K562 (cell line): ENCODE data around the gene ZNRF2. TPM values are rescaled to one million over a fixed set of nuclear protein-coding genes. Genes with fewer than 3 reads are reported as not detected.

Source experiments
- ATAC-seq: fragments of 200-7000 bp; cut with Tn5 transposase; 3 replicates; pipeline ENCODE4 v1.9.1; 2020; ENCODE audit warnings: moderate library complexity
- BruUV-seq: library from RNA; stranded (reverse); fragments of 400-500 nt; replicated peaks from 2 replicates; lab custom pipeline; 2021; lab: Mats Ljungman, UMichigan
- CTCF ChIA-PET: fragments of 300-600 bp; formaldehyde crosslinking; extraction: SDS; loops from one replicate; lab custom pipeline; 2021; ENCODE audit warnings: low intra/inter-chr PET ratio; lab: Yijun Ruan, JAX
- POLR2A ChIA-PET: fragments of 300-600, 350-650 bp; sonication (Branson Sonifier 250); formaldehyde crosslinking; extraction: SDS; loops from one replicate; lab custom pipeline; 2021; ENCODE audit warnings: antibody characterized with exemption, inconsistent platforms; lab: Yijun Ruan, JAX
- DNase-seq, 4 experiments: peaks; one replicate each; pipeline versions ENCODE4 v3.0.0 to v3.0.0-alpha.2; 2011 to 2018; ENCODE audit warnings: low spot score in 3 of 4, mixed read lengths in 3 of 4; ENCODE audit errors: extremely low read depth in 1 of 4
- FAIRE-seq: peaks from 2 replicates; lab custom pipeline; 2011; peaks lifted over from hg19 to GRCh38; lab: Jason Lieb, UNC
- H2AFZ ChIP-seq: 2 replicates; pipeline ENCODE4 v1.6.0; 2011; ENCODE audit warnings: low read depth, low read length, control low read depth, inconsistent platforms
- H3K27ac ChIP-seq: fragments of 200-600 bp; 3 replicates; pipeline ENCODE4 v1.8.0; 2011; ENCODE audit warnings: low read depth, mild to moderate bottlenecking, control low read depth, inconsistent platforms, low read length, moderate library complexity, mixed read lengths; ENCODE audit errors: extremely low read depth
- H3K27me3 ChIP-seq, 2 experiments: fragments of 300-600 bp in 1 of 2; 2 replicates in 1 of 2; 3 replicates in 1 of 2; pipeline versions ENCODE4 v1.6.0 to v1.8.0; 2011; ENCODE audit warnings: inconsistent platforms in 2 of 2, low read length in 2 of 2, mild to moderate bottlenecking in 1 of 2, mixed read lengths in 1 of 2, moderate library complexity in 1 of 2; ENCODE audit not compliant: control insufficient read depth in 2 of 2, insufficient read depth in 2 of 2
- H3K36me3 ChIP-seq: fragments of 300-600 bp; 3 replicates; pipeline ENCODE4 v1.8.0; 2011; ENCODE audit warnings: mild to moderate bottlenecking, low read length, inconsistent platforms; ENCODE audit not compliant: control insufficient read depth, insufficient read depth
- H3K4me1 ChIP-seq, 2 experiments: fragments of 200-600 bp in 1 of 2; replicated peaks in 1 of 2; 2 replicates in 1 of 2; 3 replicates in 1 of 2; pipeline versions ENCODE4 v1.5.1 to v1.8.0; 2011; ENCODE audit warnings: inconsistent platforms in 2 of 2, low read length in 2 of 2, mild to moderate bottlenecking in 1 of 2, mixed read lengths in 1 of 2, moderate library complexity in 1 of 2; ENCODE audit not compliant: control insufficient read depth in 2 of 2, insufficient read depth in 2 of 2
- H3K4me2 ChIP-seq: 2 replicates; pipeline ENCODE4 v1.6.1; 2011; ENCODE audit warnings: low read length, control low read depth, inconsistent platforms, mixed read lengths; ENCODE audit not compliant: insufficient read depth
- H3K4me3 ChIP-seq: fragments of 200-600 bp; sonication (generic), shearing (Covaris generic); 2 replicates; pipeline ENCODE4 v1.5.1; 2016; ENCODE audit warnings: control low read depth, inconsistent platforms
- H3K79me2 ChIP-seq: fragments of 200-600 bp; 3 replicates; pipeline ENCODE4 v1.8.0; 2011; ENCODE audit warnings: low read length, inconsistent platforms; ENCODE audit not compliant: control insufficient read depth, insufficient read depth
- H3K9ac ChIP-seq, 2 experiments: 2 replicates each; pipeline versions ENCODE4 v1.6.0 to v1.6.1; 2011; ENCODE audit warnings: low read depth in 2 of 2, low read length in 2 of 2, control low read depth in 1 of 2, inconsistent platforms in 1 of 2, mild to moderate bottlenecking in 1 of 2, mixed read lengths in 1 of 2; ENCODE audit not compliant: insufficient read depth in 1 of 2
- H3K9me1 ChIP-seq: one replicate; pipeline ENCODE4 v1.6.0; 2011; ENCODE audit warnings: inconsistent platforms, mild to moderate bottlenecking, low read length, moderate library complexity; ENCODE audit not compliant: control insufficient read depth, insufficient read depth
- H3K9me3 ChIP-seq: replicated peaks from 2 replicates; pipeline ENCODE4 v1.5.1; 2011; ENCODE audit warnings: low read depth, low read length, inconsistent platforms; ENCODE audit not compliant: control insufficient read depth, insufficient read depth
- H4K20me1 ChIP-seq: replicated peaks from 2 replicates; pipeline ENCODE4 v1.6.1; 2011; ENCODE audit warnings: low read length, inconsistent platforms, mixed read lengths; ENCODE audit not compliant: control insufficient read depth, insufficient read depth
- CAMTA2 ChIP-seq: fragments of 250-450 bp; sonication (Bioruptor Pico); conservative IDR thresholded peaks from 2 replicates; pipeline ENCODE4 v1.5.1; 2022
- GABPA ChIP-seq: fragments of 200-800 bp; sonication (Bioruptor generic); conservative IDR thresholded peaks from 2 replicates; pipeline ENCODE4 v1.6.1; 2016; ENCODE audit warnings: low read depth, missing genetic modification characterization, missing compliant biosample characterization
- PRMT5 ChIP-seq: sonication (generic); formaldehyde crosslinking; IDR thresholded peaks from 2 replicates; pipeline ENCODE4 v1.5.0; 2020; ENCODE audit warnings: missing genetic modification reagents
- RBM25 ChIP-seq: fragments of 200-400 bp; formaldehyde crosslinking; IDR thresholded peaks from 2 replicates; pipeline ENCODE4 v1.6.1; 2018; ENCODE audit warnings: low read length, low read depth, moderate library complexity; ENCODE audit not compliant: severe bottlenecking
- WGBS: fragments of 100-300 bp; shearing (Covaris generic); methylation state at CpG from one replicate; pipeline ENCODE4 v1.1.6; 2016; ENCODE audit warnings: low coverage, mixed read lengths; ENCODE audit not compliant: insufficient coverage; ENCODE audit errors: missing lambda C conversion rate; 5-methylcytosine and 5-hydroxymethylcytosine counted together
- in situ Hi-C: fragments of 300-500 bp; cut with MboI; formaldehyde crosslinking; loops from 4 replicates; pipeline ENCODE4 v1.15.0; 2018; ENCODE audit warnings: inconsistent platforms, mixed read lengths
- intact Hi-C: fragments of 100-400 bp; cut with micrococcal nuclease; formaldehyde crosslinking; loops from 2 replicates; pipeline ENCODE4 v1.14.2; 2022
- polyA plus RNA-seq, 8 experiments: library from polyadenylated mRNA; depleted of rRNA in 4 of 8; stranded (reverse) in 5 of 8; unstranded in 3 of 8; fragments of >200 nt; fragmentation: Nextera tagmentation in 2 of 8; fragmentation: Illumina TruSeq in 1 of 8; extraction: Ambion mirVana in 2 of 8; extraction: Trizol in 1 of 8; gene quantifications; 2 replicates each; pipeline versions ENCODE4 v1.2.1 to v1.2.3, GENCODE V29; 2011 to 2014; ENCODE audit warnings: inconsistent platforms in 1 of 8, missing spikeins in 1 of 8
- total RNA-seq, 7 experiments: library from RNA; depleted of rRNA in 6 of 7; stranded (reverse); fragments of >200 nt in 6 of 7; fragmentation: Illumina TruSeq in 2 of 7; extraction: Trizol in 2 of 7; gene quantifications; 2 replicates each; pipeline versions ENCODE4 v1.2.1 to v1.2.3, GENCODE V29; 2011 to 2021; ENCODE audit warnings: low replicate concordance in 1 of 7
- TF ChIP-seq, protein P1 (sequence below), 2 experiments: fragments of 450-650 bp in 1 of 2; sonication (generic) in 1 of 2; formaldehyde crosslinking in 1 of 2; IDR thresholded peaks in 1 of 2; conservative IDR thresholded peaks in 1 of 2; 2 replicates each; pipeline versions ENCODE4 v1.6.1 to v1.8.1; 2016 to 2023; ENCODE audit warnings: mild to moderate bottlenecking in 2 of 2, moderate library complexity in 2 of 2, inconsistent platforms in 1 of 2, missing genetic modification reagents in 1 of 2
- TF ChIP-seq, protein P2 (sequence below): fragments of 150-350 bp; conservative IDR thresholded peaks from 2 replicates; pipeline ENCODE4 v1.6.1; 2014; ENCODE audit warnings: low read length

Gene ZNRF2
- total and polyA plus RNA-seq, 9 of the 15 experiments (the other 6 are each of a cell fraction or from before 2014, with no cell fraction given): 1.1 to 13.9 (median 5.5) TPM

DNA sequence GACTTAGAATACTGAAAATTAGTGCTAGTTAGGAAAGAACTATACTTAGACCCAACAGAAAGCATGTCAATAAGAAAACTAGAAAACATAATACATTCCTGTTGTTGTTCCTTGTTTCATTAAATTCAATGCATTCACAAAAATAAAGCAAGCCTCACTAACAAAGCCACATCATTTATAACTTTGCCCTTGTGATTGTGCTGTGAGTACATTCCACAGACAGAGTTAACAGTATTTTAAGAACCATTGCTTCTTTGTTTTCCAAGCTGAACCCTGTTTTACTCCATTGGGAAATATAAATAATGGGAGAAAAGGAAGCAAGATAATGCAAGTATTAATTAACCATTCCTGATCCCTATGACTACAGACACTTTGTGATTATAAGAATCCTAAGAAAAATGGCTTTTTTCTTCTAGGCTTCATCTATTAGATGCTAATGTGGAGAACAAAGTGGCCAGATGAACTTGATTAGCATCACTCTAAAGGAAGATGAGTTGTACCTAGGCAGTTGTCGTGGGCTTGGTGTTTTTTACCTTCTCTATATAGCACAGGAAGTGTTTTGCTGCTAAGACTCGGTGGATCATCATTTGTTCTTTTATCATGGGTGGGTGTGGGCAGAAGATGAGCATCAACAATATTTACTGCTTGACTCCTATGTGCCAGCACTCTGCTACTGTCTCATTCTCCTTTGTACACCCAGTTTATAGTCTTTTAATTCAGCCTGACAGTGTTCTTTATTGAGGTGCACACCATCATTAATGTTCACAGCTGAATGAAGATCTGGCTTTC is 34.2 kb upstream of the ZNRF2 start:
- peaks cover 25 to 41% of the 10 kb centered on the region in 2 experiments for H3K27me3 ChIP-seq
- no peak overlapping the region for H3K27ac ChIP-seq
- DNase-seq: no peak
- H2AFZ ChIP-seq: no peak overlapping the region
- no peak for ATAC-seq
- intact Hi-C loops: no loop called here
- TF ChIP-seq GABPA (tag) (no peak), CAMTA2 (no peak), RBM25 (no peak), PRMT5 (CRISPR knock-in tag) (no peak)
- TF ChIP-seq, protein P1, sequence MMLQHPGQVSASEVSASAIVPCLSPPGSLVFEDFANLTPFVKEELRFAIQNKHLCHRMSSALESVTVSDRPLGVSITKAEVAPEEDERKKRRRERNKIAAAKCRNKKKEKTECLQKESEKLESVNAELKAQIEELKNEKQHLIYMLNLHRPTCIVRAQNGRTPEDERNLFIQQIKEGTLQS (IDR thresholded peaks at IDR 0.05): no peak
- TF ChIP-seq, protein P1 (CRISPR knock-in tag; conservative IDR thresholded peaks at IDR 0.05): no peak
- TF ChIP-seq, protein P2, sequence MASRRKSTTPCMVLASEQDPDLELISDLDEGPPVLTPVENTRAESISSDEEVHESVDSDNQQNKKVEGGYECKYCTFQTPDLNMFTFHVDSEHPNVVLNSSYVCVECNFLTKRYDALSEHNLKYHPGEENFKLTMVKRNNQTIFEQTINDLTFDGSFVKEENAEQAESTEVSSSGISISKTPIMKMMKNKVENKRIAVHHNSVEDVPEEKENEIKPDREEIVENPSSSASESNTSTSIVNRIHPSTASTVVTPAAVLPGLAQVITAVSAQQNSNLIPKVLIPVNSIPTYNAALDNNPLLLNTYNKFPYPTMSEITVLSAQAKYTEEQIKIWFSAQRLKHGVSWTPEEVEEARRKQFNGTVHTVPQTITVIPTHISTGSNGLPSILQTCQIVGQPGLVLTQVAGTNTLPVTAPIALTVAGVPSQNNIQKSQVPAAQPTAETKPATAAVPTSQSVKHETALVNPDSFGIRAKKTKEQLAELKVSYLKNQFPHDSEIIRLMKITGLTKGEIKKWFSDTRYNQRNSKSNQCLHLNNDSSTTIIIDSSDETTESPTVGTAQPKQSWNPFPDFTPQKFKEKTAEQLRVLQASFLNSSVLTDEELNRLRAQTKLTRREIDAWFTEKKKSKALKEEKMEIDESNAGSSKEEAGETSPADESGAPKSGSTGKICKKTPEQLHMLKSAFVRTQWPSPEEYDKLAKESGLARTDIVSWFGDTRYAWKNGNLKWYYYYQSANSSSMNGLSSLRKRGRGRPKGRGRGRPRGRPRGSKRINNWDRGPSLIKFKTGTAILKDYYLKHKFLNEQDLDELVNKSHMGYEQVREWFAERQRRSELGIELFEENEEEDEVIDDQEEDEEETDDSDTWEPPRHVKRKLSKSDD: no peak
- H3K9ac ChIP-seq: no peak overlapping the region
- H3K4me2 ChIP-seq: no peak overlapping the region
- no peaks in the 10 kb centered on the region for H3K79me2 ChIP-seq
- no peak for FAIRE-seq
- no peaks in the 10 kb centered on the region for H3K9me3 ChIP-seq
- CTCF ChIA-PET: no interaction called here
- WGBS: 4% methylated on average over 2 of the region's 2 CpGs
- BruUV-seq: no TSS peak
- H4K20me1 ChIP-seq: no peaks in the 10 kb centered on the region
- no peaks in the 10 kb centered on the region for H3K9me1 ChIP-seq
- no peaks in the 10 kb centered on the region for H3K36me3 ChIP-seq
- peaks cover 0 to 3% of the 10 kb centered on the region in 2 experiments; a peak in 1 of 5 replicates for H3K4me1 ChIP-seq
- POLR2A ChIA-PET: interaction anchor here (0.8 kb wide), 1 partner anchor 10 kb away, joined by 3 read pairs; no protein-coding TSS in a partner anchor
- H3K4me3 ChIP-seq: no peak overlapping the region
- in situ Hi-C loops: no loop called here
